ENCODE measurements around the gene POLA1. TPM values are rescaled to one million over a fixed set of nuclear protein-coding genes. Genes with fewer than 3 reads are reported as not detected.

Gene POLA1
- polyA plus RNA-seq, 10 donors: 13.5 to 24.8 (median 16.1) TPM

- no peak for DNase-seq
Measured at GRCh38 chrX:24876530-24877287, 183.0 kb downstream of the POLA1 start.

GRCh38 chrX:24877288-24877664, 183.6 kb downstream of the POLA1 start:
- DNase-seq: no peak

- peak in 2 of 3 donors; percentile 8 to 17 for DNase-seq
Measured at GRCh38 chrX:24877854-24878650, 184.3 kb downstream of the POLA1 start.

- no peak for DNase-seq
Measured at GRCh38 chrX:24879679-24880078, 186.0 kb downstream of the POLA1 start.

- no peak for DNase-seq
Measured at GRCh38 chrX:24886916-24887315, 193.2 kb downstream of the POLA1 start.

- no peak for DNase-seq
Measured at GRCh38 chrX:24890677-24891076, 197.0 kb downstream of the POLA1 start.

- DNase-seq: peak in 1 of 3 donors; percentile 8
Measured at GRCh38 chrX:24899391-24899790, 205.7 kb downstream of the POLA1 start.

- DNase-seq: no peak
Measured at GRCh38 chrX:24900234-24900633, 206.5 kb downstream of the POLA1 start.

GRCh38 chrX:24902806-24903205, 209.1 kb downstream of the POLA1 start:
- peak in 1 of 3 donors; percentile 5 for DNase-seq

- no peak for DNase-seq
Measured at GRCh38 chrX:24918715-24919114, 225.0 kb downstream of the POLA1 start.

- DNase-seq: no peak
Measured at GRCh38 chrX:24920769-24921168, 227.1 kb downstream of the POLA1 start.

GRCh38 chrX:24925430-24925829, 231.7 kb downstream of the POLA1 start:
- no peak for DNase-seq

- DNase-seq: no peak
Measured at GRCh38 chrX:24927372-24927771, 233.7 kb downstream of the POLA1 start.

GRCh38 chrX:24928114-24928513, 234.4 kb downstream of the POLA1 start:
- DNase-seq: no peak

GRCh38 chrX:24934279-24934678, 240.6 kb downstream of the POLA1 start:
- DNase-seq: no peak

- no peak for DNase-seq
Measured at GRCh38 chrX:24945009-24945408, 251.3 kb downstream of the POLA1 start.

- no peak for DNase-seq
Measured at GRCh38 chrX:24946369-24946768, 252.7 kb downstream of the POLA1 start.

GRCh38 chrX:24954732-24955131, 261.0 kb downstream of the POLA1 start:
- DNase-seq: no peak

GRCh38 chrX:24955372-24955930, 261.7 kb downstream of the POLA1 start:
- DNase-seq: no peak

GRCh38 chrX:24956828-24957227, 263.1 kb downstream of the POLA1 start:
- no peak for DNase-seq

- DNase-seq: no peak
Measured at GRCh38 chrX:24961809-24962208, 268.1 kb downstream of the POLA1 start.

- peak in 1 of 3 donors; percentile 1 for DNase-seq
Measured at GRCh38 chrX:24963823-24964222, 270.1 kb downstream of the POLA1 start.

- DNase-seq: no peak
Measured at GRCh38 chrX:24965372-24965771, 271.7 kb downstream of the POLA1 start.

Data from muscle of back (tissue), 11 donors.